HG03442 (cell line): ENCODE measurements around the gene POU2F2.

Experiments used
- ATAC-seq: cut with Tn5 transposase; IDR thresholded peaks from one replicate; pipeline ENCODE4 v1.9.1; 2021; ENCODE audit warnings: mild to moderate bottlenecking, moderate library complexity; ENCODE audit not compliant: unreplicated experiment

Gene POU2F2

GRCh38 chr19:42132030-42132628 is at the start of gene POU2F2:
Gene POU2F2, minus strand, starts transcription at chr19:42132446. Its CDS starts 35 bp downstream, at chr19:42132411.
- no peak for ATAC-seq

- no peak for ATAC-seq
Observed at GRCh38 chr19:42178791-42179674, 46.8 kb upstream of the POU2F2 start.

GRCh38 chr19:42177686-42178019 is 45.4 kb upstream of the POU2F2 start:
- no peak for ATAC-seq

GRCh38 chr19:42176990-42177685 is 44.9 kb upstream of the POU2F2 start:
- no peak for ATAC-seq

- ATAC-seq, result no peak
Observed at GRCh38 chr19:42176649-42176989, 44.4 kb upstream of the POU2F2 start.

- no peak for ATAC-seq
Observed at GRCh38 chr19:42175952-42176648, 43.9 kb upstream of the POU2F2 start.

GRCh38 chr19:42174958-42175734 is 42.9 kb upstream of the POU2F2 start:
- ATAC-seq, result no peak

- ATAC-seq, result no peak
Observed at GRCh38 chr19:42174188-42174587, 41.9 kb upstream of the POU2F2 start.

GRCh38 chr19:42173695-42174094 is 41.4 kb upstream of the POU2F2 start:
- ATAC-seq, result no peak

GRCh38 chr19:42172261-42172660 is 40.0 kb upstream of the POU2F2 start:
- ATAC-seq, result no peak

GRCh38 chr19:42170715-42171114 is 38.5 kb upstream of the POU2F2 start:
- ATAC-seq, result no peak

- no peak for ATAC-seq
Observed at GRCh38 chr19:42169486-42170413, 37.5 kb upstream of the POU2F2 start.

- no peak for ATAC-seq
Observed at GRCh38 chr19:42168206-42168605, 36.0 kb upstream of the POU2F2 start.

GRCh38 chr19:42166316-42166715 is 34.1 kb upstream of the POU2F2 start:
- ATAC-seq, result no peak

- ATAC-seq, result no peak
Observed at GRCh38 chr19:42165146-42165545, 32.9 kb upstream of the POU2F2 start.

- ATAC-seq, result no peak
Observed at GRCh38 chr19:42161616-42162263, 29.5 kb upstream of the POU2F2 start.

- no peak for ATAC-seq
Observed at GRCh38 chr19:42159942-42160341, 27.7 kb upstream of the POU2F2 start.

- ATAC-seq, result no peak
Observed at GRCh38 chr19:42158926-42159325, 26.7 kb upstream of the POU2F2 start.

GRCh38 chr19:42156571-42156970 is 24.3 kb upstream of the POU2F2 start:
- ATAC-seq, result no peak
